Body of pancreas (tissue), 4 donors: ENCODE data around the gene LRRC32. TPM values are rescaled to one million over a fixed set of nuclear protein-coding genes. Genes with fewer than 3 reads are reported as not detected.
A peak's percentile ranks its signal among the peaks of the same experiment; 100 is the strongest.

Source experiments
- ATAC-seq: fragments of 150-250 bp; one replicate; pipeline ENCODE4 v1.9.1; 2016
- DNase-seq, 4 donors: peaks; one replicate each; pipeline ENCODE4 v3.0.0-alpha.2; 2019
- H3K27ac ChIP-seq, 4 donors: fragments of 200-600 bp; sonication (generic); 1 replicate in 3 of 4; 2 replicates in 1 of 4; pipeline versions ENCODE4 v1.5.1 to v1.6.1; 2016 to 2019; ENCODE audit warnings: mild to moderate bottlenecking in 1 of 4, mixed read lengths in 1 of 4, moderate library complexity in 1 of 4
- H3K27me3 ChIP-seq, 2 donors: fragments of 200-600 bp; sonication (generic); one replicate each; pipeline ENCODE4 v1.6.0; 2016; ENCODE audit warnings: mild to moderate bottlenecking in 1 of 2
- H3K36me3 ChIP-seq, 2 donors: fragments of 200-600 bp; sonication (generic); replicated peaks in 1 of 2; 2 replicates each; pipeline ENCODE4 v1.5.1; 2016; ENCODE audit warnings: low read depth in 2 of 2; ENCODE audit not compliant: insufficient read depth in 1 of 2
- H3K4me1 ChIP-seq: fragments of 200-600 bp; sonication (generic); one replicate; pipeline ENCODE4 v1.6.0; 2016
- H3K4me3 ChIP-seq, 2 donors: fragments of 200-600 bp; sonication (generic); 1 replicate in 1 of 2; 2 replicates in 1 of 2; pipeline ENCODE4 v1.5.1; 2016 to 2019
- H3K9me3 ChIP-seq, 3 donors: fragments of 200-600 bp; sonication (generic); 1 replicate in 2 of 3; 2 replicates in 1 of 3; pipeline ENCODE4 v1.5.1; 2016
- POLR2A ChIP-seq, 3 donors: fragments of 450-650 bp; IDR thresholded peaks; one replicate each; pipeline ENCODE4 v1.6.1; 2016; ENCODE audit warnings: antibody characterized with exemption in 3 of 3, mild to moderate bottlenecking in 2 of 3
- WGBS, 2 donors: methylation state at CpG; one replicate each; pipeline ENCODE4 v1.1.5; 2017; 5-methylcytosine and 5-hydroxymethylcytosine counted together
- intact Hi-C: fragments of 100-400 bp; cut with DNase I; formaldehyde crosslinking; loops from one replicate; pipeline ENCODE4 v1.15.1; 2023
- total RNA-seq, 2 donors: library from RNA; depleted of rRNA; stranded (reverse); fragments of >200 nt; gene quantifications; one replicate each; pipeline ENCODE4 v1.1.0, GENCODE V29; 2016
- TF ChIP-seq, protein P1 (sequence below), 7 experiments: fragments of 450-650 bp in 4 of 7; fragments of 200-600 bp in 3 of 7; sonication (generic) in 3 of 7; IDR thresholded peaks; one replicate each; pipeline ENCODE4 v1.5.1; 2016 to 2019; ENCODE audit warnings: antibody characterized with exemption in 7 of 7

Gene LRRC32
- total RNA-seq, 2 donors from 2014 or later = 9.1 to 17.8 TPM

- Histone ChIP-seq H3K36me3 (no peaks in the 10 kb centered on the region), H3K27me3 (no peaks in the 10 kb centered on the region), H3K4me3 (no peak overlapping the region), H3K4me1 (no peaks in the 10 kb centered on the region), H3K27ac (peak overlapping the region in 1 of 4 donors; percentile 37), H3K9me3 (no peaks in the 10 kb centered on the region)
- ATAC-seq (no peak), DNase-seq (no peak)
- TF ChIP-seq, protein P1, sequence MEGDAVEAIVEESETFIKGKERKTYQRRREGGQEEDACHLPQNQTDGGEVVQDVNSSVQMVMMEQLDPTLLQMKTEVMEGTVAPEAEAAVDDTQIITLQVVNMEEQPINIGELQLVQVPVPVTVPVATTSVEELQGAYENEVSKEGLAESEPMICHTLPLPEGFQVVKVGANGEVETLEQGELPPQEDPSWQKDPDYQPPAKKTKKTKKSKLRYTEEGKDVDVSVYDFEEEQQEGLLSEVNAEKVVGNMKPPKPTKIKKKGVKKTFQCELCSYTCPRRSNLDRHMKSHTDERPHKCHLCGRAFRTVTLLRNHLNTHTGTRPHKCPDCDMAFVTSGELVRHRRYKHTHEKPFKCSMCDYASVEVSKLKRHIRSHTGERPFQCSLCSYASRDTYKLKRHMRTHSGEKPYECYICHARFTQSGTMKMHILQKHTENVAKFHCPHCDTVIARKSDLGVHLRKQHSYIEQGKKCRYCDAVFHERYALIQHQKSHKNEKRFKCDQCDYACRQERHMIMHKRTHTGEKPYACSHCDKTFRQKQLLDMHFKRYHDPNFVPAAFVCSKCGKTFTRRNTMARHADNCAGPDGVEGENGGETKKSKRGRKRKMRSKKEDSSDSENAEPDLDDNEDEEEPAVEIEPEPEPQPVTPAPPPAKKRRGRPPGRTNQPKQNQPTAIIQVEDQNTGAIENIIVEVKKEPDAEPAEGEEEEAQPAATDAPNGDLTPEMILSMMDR (IDR thresholded peaks at IDR 0.05) = no peak
- no peak for TF ChIP-seq POLR2A (IDR thresholded peaks at IDR 0.05)
- intact Hi-C loops = no loop called here
- 75% methylated on average over 12 of the region's 12 CpGs for WGBS, 2 donors
These were observed 17.4 kb downstream of the LRRC32 start for GRCh38 chr11:76653012-76653673.

DNA sequence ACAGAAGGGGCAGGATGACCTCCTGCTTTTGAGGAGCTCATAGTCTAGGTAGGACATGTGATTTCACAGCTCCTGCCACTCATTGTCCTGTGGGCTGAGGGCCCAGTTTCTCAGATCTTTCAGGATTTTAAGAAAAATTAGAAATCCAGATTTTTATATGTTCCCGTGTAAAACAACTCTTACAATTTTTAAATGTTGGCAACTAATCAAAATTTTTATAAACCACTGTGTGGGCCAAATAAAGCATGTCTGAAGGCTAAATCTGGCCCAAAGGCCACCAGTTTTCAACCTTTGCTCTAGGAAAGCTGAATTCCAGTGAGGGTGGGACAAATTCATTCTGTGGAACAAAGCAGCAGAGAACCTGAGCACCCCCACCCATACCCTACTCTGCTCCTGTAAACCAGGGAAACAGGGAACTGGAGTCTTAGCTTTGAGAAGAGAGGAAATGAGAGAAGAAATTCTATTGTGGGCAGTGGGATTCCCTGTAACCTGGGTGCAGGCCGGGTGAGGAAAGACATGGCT lies 20.6 kb downstream of the LRRC32 start:
- no peak for ATAC-seq
- TF ChIP-seq, protein P1 (IDR thresholded peaks at IDR 0.05) = no peak
- no peak for TF ChIP-seq POLR2A (IDR thresholded peaks at IDR 0.05)
- no peaks in the 10 kb centered on the region for H3K4me1 ChIP-seq
- H3K27me3 ChIP-seq = no peaks in the 10 kb centered on the region
- DNase-seq = no peak
- 77 to 85% methylated on average over 2 of the region's 2 CpGs for WGBS, 2 donors
- no peaks in the 10 kb centered on the region for H3K36me3 ChIP-seq
- H3K4me3 ChIP-seq = no peak overlapping the region
- intact Hi-C loops = no loop called here
- H3K9me3 ChIP-seq = no peaks in the 10 kb centered on the region
- no peak overlapping the region for H3K27ac ChIP-seq

- no peak for TF ChIP-seq POLR2A (IDR thresholded peaks at IDR 0.05)
- TF ChIP-seq, protein P1 (IDR thresholded peaks at IDR 0.05) = no peak
- no peak for ATAC-seq
- no peak for DNase-seq
- no peak overlapping the region for H3K27ac ChIP-seq
- 59 to 61% methylated on average over 6 of the region's 6 CpGs for WGBS, 2 donors
- intact Hi-C loops = no loop called here
- no peaks in the 10 kb centered on the region for H3K9me3 ChIP-seq
- H3K4me3 ChIP-seq = no peak overlapping the region
- no peaks in the 10 kb centered on the region for H3K4me1 ChIP-seq
- no peaks in the 10 kb centered on the region for H3K27me3 ChIP-seq
- no peaks in the 10 kb centered on the region for H3K36me3 ChIP-seq
These were observed 21.5 kb downstream of the LRRC32 start for GRCh38 chr11:76649011-76649410.

GRCh38 chr11:76648061-76648460 lies 22.5 kb downstream of the LRRC32 start:
- Histone ChIP-seq H3K9me3 (no peaks in the 10 kb centered on the region), H3K27ac (no peak overlapping the region), H3K4me3 (no peak overlapping the region), H3K36me3 (no peaks in the 10 kb centered on the region), H3K4me1 (no peaks in the 10 kb centered on the region), H3K27me3 (no peaks in the 10 kb centered on the region)
- intact Hi-C loops = no loop called here
- TF ChIP-seq, protein P1 (IDR thresholded peaks at IDR 0.05) = no peak
- TF ChIP-seq POLR2A (IDR thresholded peaks at IDR 0.05) = no peak
- no peak for ATAC-seq
- DNase-seq = no peak
